HEK293 (cell line): ENCODE measurements around the gene CPTP.

Experiments
- CTCF ChIA-PET: fragments of 350-600 bp; formaldehyde crosslinking; extraction: SDS; loops from one replicate; lab custom pipeline; 2021; ENCODE audit warnings: antibody characterized with exemption; lab: Yijun Ruan, JAX
- POLR2A ChIA-PET: fragments of 300-600 bp; formaldehyde crosslinking; extraction: SDS; loops from one replicate; lab custom pipeline; 2020; ENCODE audit warnings: antibody characterized with exemption, inconsistent platforms; lab: Yijun Ruan, JAX
- H3K27ac ChIP-seq: fragments of 200-500 bp; sonication (Bioruptor generic); 2 replicates; pipeline ENCODE4 v1.5.1; 2014; ENCODE audit warnings: low read depth, low read length, control low read depth, inconsistent platforms; ENCODE audit errors: extremely low read depth
- H3K36me3 ChIP-seq, 2 experiments: fragments of 200-500 bp in 1 of 2; sonication (Bioruptor generic) in 1 of 2; 1 replicate in 1 of 2; 2 replicates in 1 of 2; pipeline ENCODE4 v1.5.1; 2014 to 2017; ENCODE audit warnings: inconsistent platforms in 2 of 2, low read length in 2 of 2; ENCODE audit not compliant: control insufficient read depth in 2 of 2, insufficient read depth in 1 of 2
- H3K4me1 ChIP-seq: fragments of 200-500 bp; sonication (Bioruptor generic); 2 replicates; pipeline ENCODE4 v1.5.1; 2014; ENCODE audit warnings: mild to moderate bottlenecking, low read length, inconsistent platforms; ENCODE audit not compliant: control insufficient read depth, insufficient read depth
- H3K4me3 ChIP-seq: 2 replicates; pipeline ENCODE4 v1.5.1; 2011; ENCODE audit warnings: low read depth, mild to moderate bottlenecking, control low read depth, low read length, moderate library complexity
- H3K9me3 ChIP-seq: fragments of 200-500 bp; sonication (Bioruptor generic); 2 replicates; pipeline ENCODE4 v1.5.1; 2014; ENCODE audit warnings: low read depth, low read length, inconsistent platforms; ENCODE audit not compliant: control insufficient read depth, insufficient read depth
- ATF2 ChIP-seq: fragments of 450-650 bp; formaldehyde crosslinking; IDR thresholded peaks from 2 replicates; pipeline ENCODE4 v1.5.1; 2016; ENCODE audit warnings: missing biosample characterization, missing genetic modification characterization, low read depth
- BCL6B ChIP-seq: fragments of 450-650 bp; formaldehyde crosslinking; IDR thresholded peaks from 2 replicates; pipeline ENCODE4 v1.5.1; 2017; ENCODE audit warnings: missing biosample characterization, missing genetic modification characterization
- EGR2 ChIP-seq: fragments of 450-650 bp; formaldehyde crosslinking; IDR thresholded peaks from 2 replicates; pipeline ENCODE4 v1.5.1; 2016; ENCODE audit warnings: low read depth, missing biosample characterization, missing genetic modification characterization
- HOXC10 ChIP-seq: sonication (generic); formaldehyde crosslinking; IDR thresholded peaks from 2 replicates; pipeline ENCODE4 v1.8.1; 2023; ENCODE audit warnings: mild to moderate bottlenecking, missing genetic modification reagents
- OSR2 ChIP-seq: fragments of 450-650 bp; formaldehyde crosslinking; IDR thresholded peaks from 2 replicates; pipeline ENCODE4 v1.5.1; 2016; ENCODE audit warnings: missing biosample characterization, missing genetic modification characterization
- PRDM6 ChIP-seq: fragments of 450-650 bp; formaldehyde crosslinking; IDR thresholded peaks from 2 replicates; pipeline ENCODE4 v1.5.1; 2017; ENCODE audit warnings: missing biosample characterization, missing genetic modification characterization
- SCRT2 ChIP-seq: fragments of 450-650 bp; formaldehyde crosslinking; IDR thresholded peaks from 2 replicates; pipeline ENCODE4 v1.5.1; 2016; ENCODE audit warnings: missing biosample characterization, missing genetic modification characterization
- SP2 ChIP-seq: fragments of 450-650 bp; formaldehyde crosslinking; IDR thresholded peaks from 2 replicates; pipeline ENCODE4 v1.5.1; 2016; ENCODE audit warnings: missing biosample characterization, missing genetic modification characterization
- TRIM28 ChIP-seq: IDR thresholded peaks from 2 replicates; pipeline ENCODE4 v1.6.1; 2011; ENCODE audit warnings: low read length, control low read depth, borderline replicate concordance
- ZBTB11 ChIP-seq: fragments of 450-650 bp; formaldehyde crosslinking; conservative IDR thresholded peaks from 2 replicates; pipeline ENCODE4 v1.5.1; 2016; ENCODE audit warnings: low read depth, missing biosample characterization, missing genetic modification characterization
- ZBTB17 ChIP-seq: fragments of 450-650 bp; formaldehyde crosslinking; IDR thresholded peaks from 2 replicates; pipeline ENCODE4 v1.5.1; 2016; ENCODE audit warnings: missing biosample characterization, missing genetic modification characterization
- ZEB2 ChIP-seq: fragments of 450-650 bp; formaldehyde crosslinking; IDR thresholded peaks from 2 replicates; pipeline ENCODE4 v1.5.1; 2016; ENCODE audit warnings: missing biosample characterization, missing genetic modification characterization
- ZFHX2 ChIP-seq: fragments of 450-650 bp; formaldehyde crosslinking; conservative IDR thresholded peaks from 2 replicates; pipeline ENCODE4 v1.5.1; 2016; ENCODE audit warnings: missing biosample characterization, missing genetic modification characterization
- ZNF248 ChIP-seq: fragments of 450-650 bp; formaldehyde crosslinking; IDR thresholded peaks from 2 replicates; pipeline ENCODE4 v1.5.1; 2017; ENCODE audit warnings: missing biosample characterization, missing genetic modification characterization
- ZNF280D ChIP-seq: fragments of 450-650 bp; formaldehyde crosslinking; IDR thresholded peaks from 2 replicates; pipeline ENCODE4 v1.5.1; 2016; ENCODE audit warnings: missing biosample characterization, missing genetic modification characterization
- ZNF366 ChIP-seq: fragments of 450-650 bp; formaldehyde crosslinking; conservative IDR thresholded peaks from 2 replicates; pipeline ENCODE4 v1.5.1; 2016; ENCODE audit warnings: missing biosample characterization, missing genetic modification characterization
- ZNF404 ChIP-seq: fragments of 450-650 bp; formaldehyde crosslinking; IDR thresholded peaks from 2 replicates; pipeline ENCODE4 v1.5.1; 2017; ENCODE audit warnings: missing biosample characterization, missing genetic modification characterization
- ZNF510 ChIP-seq: fragments of 450-650 bp; formaldehyde crosslinking; IDR thresholded peaks from 2 replicates; pipeline ENCODE4 v1.5.1; 2018; ENCODE audit warnings: mild to moderate bottlenecking, missing genetic modification characterization, missing biosample characterization; ENCODE audit not compliant: insufficient replicate concordance
- ZNF548 ChIP-seq: fragments of 450-650 bp; formaldehyde crosslinking; IDR thresholded peaks from 2 replicates; pipeline ENCODE4 v1.5.1; 2016; ENCODE audit warnings: missing biosample characterization, missing genetic modification characterization
- ZNF558 ChIP-seq: fragments of 450-650 bp; formaldehyde crosslinking; IDR thresholded peaks from 2 replicates; pipeline ENCODE4 v1.5.1; 2016; ENCODE audit warnings: missing biosample characterization, missing genetic modification characterization
- ZNF560 ChIP-seq: fragments of 450-650 bp; formaldehyde crosslinking; IDR thresholded peaks from 2 replicates; pipeline ENCODE4 v1.5.1; 2017; ENCODE audit warnings: missing biosample characterization, missing genetic modification characterization, borderline replicate concordance
- ZNF580 ChIP-seq: fragments of 450-650 bp; formaldehyde crosslinking; IDR thresholded peaks from 2 replicates; pipeline ENCODE4 v1.5.1; 2016; ENCODE audit warnings: missing biosample characterization, missing genetic modification characterization
- ZNF629 ChIP-seq: fragments of 450-650 bp; formaldehyde crosslinking; IDR thresholded peaks from 2 replicates; pipeline ENCODE4 v1.5.1; 2017; ENCODE audit warnings: missing biosample characterization, missing genetic modification characterization
- ZNF660 ChIP-seq: fragments of 450-650 bp; IDR thresholded peaks from 2 replicates; pipeline ENCODE4 v1.5.1; 2018; ENCODE audit warnings: missing biosample characterization, mild to moderate bottlenecking, missing genetic modification characterization
- ZSCAN16 ChIP-seq: fragments of 450-650 bp; formaldehyde crosslinking; IDR thresholded peaks from 2 replicates; pipeline ENCODE4 v1.5.1; 2016; ENCODE audit warnings: missing biosample characterization, missing genetic modification characterization

The CPTP gene

GRCh38 chr1:1317420-1317819 lies 7.2 kb upstream of the CPTP start:
- POLR2A ChIA-PET = interaction anchor here (1.3 to 1.7 kb wide), 3 partner anchors 8 to 12 kb away, joined by 3 to 7 read pairs (median 4); no protein-coding TSS in a partner anchor
- CTCF ChIA-PET = no interaction called here
- peak overlapping the region; percentile 27 for H3K27ac ChIP-seq

GRCh38 chr1:1318131-1318652 lies 6.4 kb upstream of the CPTP start:
- POLR2A ChIA-PET = interaction anchor here (0.7 to 1.7 kb wide), 6 partner anchors 9 to 318 kb away, joined by 3 to 7 read pairs (median 4); partner anchors contain the start of gene HES4
- H3K4me3 ChIP-seq = no peak overlapping the region
- CTCF ChIA-PET = no interaction called here
- 0 out of 2 replicates have a peak overlapping the region, but pooled peaks have one; percentile 58 for H3K27ac ChIP-seq
- peaks cover 20% of the 10 kb centered on the region for H3K4me1 ChIP-seq
- H3K9me3 ChIP-seq = no peaks in the 10 kb centered on the region
- peaks cover 20 to 78% of the 10 kb centered on the region in 2 experiments for H3K36me3 ChIP-seq
- peak; percentile 84 for TF ChIP-seq ZNF660 (tag by site-specific recombination)
- peak; percentile 97 for TF ChIP-seq PRDM6 (tag by site-specific recombination)
- peak; percentile 64 for TF ChIP-seq ZBTB17 (tag by site-specific recombination)
- TF ChIP-seq TRIM28 = no peak
- TF ChIP-seq ZNF280D (tag by site-specific recombination) = peak; percentile 13; the same call in 1 of the 2 replicates
- peak; percentile 56 for TF ChIP-seq SP2
- no peak for TF ChIP-seq ZNF248 (tag by site-specific recombination)
- no peak for TF ChIP-seq BCL6B (tag by site-specific recombination)
- TF ChIP-seq ZNF366 (tag by site-specific recombination) = peak; percentile 73
- TF ChIP-seq ATF2 (tag by site-specific recombination) = 0 out of 2 replicates have a peak, but pooled peaks have one; percentile 30
- peak; percentile 39; the same call in 1 of the 2 replicates for TF ChIP-seq EGR2 (tag by site-specific recombination)
- no peak for TF ChIP-seq ZBTB11
- TF ChIP-seq ZSCAN16 = peak; percentile 98
- peak; percentile 67 for TF ChIP-seq ZNF629 (tag by site-specific recombination)
- TF ChIP-seq OSR2 (tag by site-specific recombination) = peak; percentile 57
- no peak for TF ChIP-seq ZNF404 (tag by site-specific recombination)
- no peak for TF ChIP-seq HOXC10 (CRISPR knock-in tag)
- peak; percentile 40; the same call in 1 of the 2 replicates for TF ChIP-seq ZNF580 (tag by site-specific recombination)
- TF ChIP-seq ZEB2 (tag by site-specific recombination) = peak; percentile 96
- TF ChIP-seq ZNF560 (tag by site-specific recombination) = no peak
- peak; percentile 67 for TF ChIP-seq ZFHX2

More at GRCh38 chr1:1317420-1317819, 7.2 kb upstream of the CPTP start:
- TF ChIP-seq ZNF548 (tag by site-specific recombination) (no peak), ZNF558 (tag by site-specific recombination) (peak; percentile 97), SCRT2 (tag by site-specific recombination) (peak; percentile 56; the same call in 1 of the 2 replicates), ZNF510 (tag by site-specific recombination) (no peak)
- TF ChIP-seq, all 188 proteins: peak for 2
- Histone ChIP-seq H3K4me3 (no peak overlapping the region), H3K9me3 (no peaks in the 10 kb centered on the region), H3K36me3 (peaks cover 20 to 81% of the 10 kb centered on the region in 2 experiments), H3K4me1 (peaks cover 17% of the 10 kb centered on the region)
